Aortic smooth muscle cell (primary cell): Measurements from ENCODE around the gene ABHD3. TPM values are rescaled to one million over a fixed set of nuclear protein-coding genes. Genes with fewer than 3 reads are reported as not detected.

Source experiments
- total RNA-seq: library from RNA; depleted of rRNA; stranded (reverse); fragments of >200 nt; gene quantifications from 2 replicates; pipeline ENCODE4 v1.2.3, GENCODE V29; 2014

Gene ABHD3
- total RNA-seq: 4.3 and 4.9 TPM in 2 replicates

DNA sequence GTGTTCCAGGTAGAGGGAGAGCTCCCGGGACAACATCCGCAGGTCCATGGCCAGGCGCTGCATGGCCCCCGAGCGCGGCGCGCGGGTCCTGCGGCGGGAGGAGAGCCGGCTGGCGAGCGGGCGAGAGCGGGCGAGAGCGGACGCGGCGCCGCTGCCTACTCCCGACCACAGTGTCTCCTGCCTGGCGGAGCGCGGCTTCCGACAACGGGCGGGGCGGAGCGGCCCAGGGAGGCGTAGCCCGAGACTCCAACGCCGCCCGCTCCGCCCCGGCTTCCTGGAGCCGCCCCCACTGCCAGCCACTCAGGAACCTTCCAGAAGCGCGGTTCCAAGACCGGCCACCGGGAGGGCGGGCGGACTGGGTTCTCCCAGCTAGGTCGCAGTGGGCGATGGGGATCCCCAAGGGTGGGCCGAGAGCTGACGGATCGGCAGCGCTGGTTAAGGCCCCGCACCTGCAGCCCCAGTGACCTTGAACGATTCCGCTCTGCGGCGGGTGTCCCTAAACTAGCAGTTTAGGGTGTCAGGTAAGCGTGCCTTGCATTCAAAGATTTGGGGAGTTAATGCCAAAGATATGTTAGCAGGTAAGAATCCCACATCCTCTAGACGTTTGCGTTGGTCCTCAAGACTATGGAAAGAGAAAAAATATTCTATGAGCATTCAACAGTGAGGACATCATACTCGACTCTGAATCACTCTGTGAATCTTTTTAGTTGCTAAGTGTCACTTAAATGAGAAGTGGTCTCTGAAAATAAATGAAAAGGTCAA, at the start of gene ABHD3:
Gene ABHD3 (minus strand): TSS at position 172 of the 762 bp plus-strand sequence. CDS start 109 bp downstream, at position 63.

DNA sequence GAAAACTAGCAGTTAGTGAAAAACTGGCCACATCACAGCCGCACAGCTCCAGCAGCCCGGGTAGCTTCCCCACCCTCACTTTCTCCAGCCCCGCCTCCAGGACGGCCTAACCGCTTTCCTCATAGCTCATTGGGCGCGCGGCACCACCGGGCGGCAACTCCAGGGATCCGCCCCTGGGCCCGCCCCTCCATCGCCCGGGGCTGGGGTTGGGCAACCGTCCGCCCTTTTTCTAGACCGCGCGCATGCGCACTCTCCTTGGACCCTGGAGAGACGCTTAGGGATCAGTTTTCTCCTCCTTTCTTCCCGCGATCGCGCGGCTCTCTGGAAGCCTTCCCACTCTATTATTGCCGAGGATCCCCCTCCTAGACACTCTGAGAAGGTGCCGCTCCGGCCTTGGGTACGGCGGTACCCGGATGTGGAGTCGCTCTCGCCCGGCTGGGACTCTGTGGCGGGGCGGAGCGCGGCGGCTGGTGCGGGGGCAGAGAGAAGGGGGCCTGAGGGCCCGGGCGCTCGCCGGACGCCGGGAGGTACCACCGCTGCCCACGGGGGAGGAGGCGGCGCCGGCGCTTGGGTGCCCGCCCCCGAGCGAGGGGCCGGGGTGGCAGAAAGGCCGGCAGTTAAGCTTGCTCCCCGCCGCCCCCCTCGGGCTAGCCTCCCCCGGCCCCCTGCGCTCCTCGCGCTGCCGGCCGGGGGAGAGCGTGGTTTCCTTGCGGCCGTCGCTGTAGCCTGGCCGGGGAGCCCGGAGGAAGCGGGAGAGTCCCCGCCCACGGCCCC, 36.2 kb upstream of the ABHD3 start, which contains the start of gene MIB1:
Gene MIB1 (plus strand): TSS at position 255 of the 774 bp plus-strand sequence. CDS start 792 bp downstream, outside the sequence.

GRCh38 chr18:21612125-21613039, 92.2 kb downstream of the ABHD3 start, which contains the start of gene SNRPD1:
Gene SNRPD1, plus strand, starts transcription at chr18:21612314. Its CDS starts 116 bp downstream, at chr18:21612430.

Other genes starting within 250 kb of the ABHD3 start
- 10.7 and 12.6 TPM in 2 replicates for gene ESCO1, start 104.1 kb downstream of the ABHD3 start, total RNA-seq
- 30.7 and 36.9 TPM in 2 replicates for gene SNRPD1, start 92.5 kb downstream of the ABHD3 start, total RNA-seq
- gene MIB1, start 36.0 kb upstream of the ABHD3 start, total RNA-seq: 48.4 and 57.1 TPM in 2 replicates